Renal pelvis (tissue), 4 donors: ENCODE measurements around the gene CNR2. TPM values are rescaled to one million over a fixed set of nuclear protein-coding genes. Genes with fewer than 3 reads are reported as not detected.
"Not testable (repeated sequence)": the region's sequence is repeated elsewhere in the genome, so short reads cannot be mapped to it uniquely, and the experiment has no call there.

Source experiments
- DNase-seq: peaks from one replicate; pipeline ENCODE4 v3.0.0-alpha.2; 2013
- polyA plus RNA-seq, 3 donors: library from polyadenylated mRNA; unstranded; fragments of 120-200 nt; gene quantifications; one replicate each; pipeline ENCODE4 v1.2.1, GENCODE V29; 2013; ENCODE audit not compliant: insufficient read length in 3 of 3

CNR2 gene
- polyA plus RNA-seq, 3 donors, result 0.12 to 0.17 (median 0.14) TPM

DNA sequence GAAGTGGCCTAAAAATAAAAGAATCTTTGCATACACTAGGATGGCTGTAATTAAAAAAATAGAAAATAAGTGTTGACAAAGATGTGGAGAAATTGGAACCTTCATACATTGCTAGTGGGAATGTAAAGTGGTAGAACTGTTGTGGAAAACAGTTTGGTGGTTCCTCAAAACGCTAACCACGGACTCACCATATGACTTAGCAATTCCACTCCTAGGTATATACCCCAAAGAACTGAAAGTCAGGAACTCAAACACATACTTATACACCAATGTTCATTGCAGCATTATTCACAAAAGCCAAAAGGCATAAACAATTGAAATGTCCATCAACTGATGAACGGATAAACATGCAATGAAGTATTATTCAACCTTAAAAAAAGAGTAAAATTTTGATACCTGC is 77.1 kb downstream of the CNR2 start:
- no peak for DNase-seq

DNA sequence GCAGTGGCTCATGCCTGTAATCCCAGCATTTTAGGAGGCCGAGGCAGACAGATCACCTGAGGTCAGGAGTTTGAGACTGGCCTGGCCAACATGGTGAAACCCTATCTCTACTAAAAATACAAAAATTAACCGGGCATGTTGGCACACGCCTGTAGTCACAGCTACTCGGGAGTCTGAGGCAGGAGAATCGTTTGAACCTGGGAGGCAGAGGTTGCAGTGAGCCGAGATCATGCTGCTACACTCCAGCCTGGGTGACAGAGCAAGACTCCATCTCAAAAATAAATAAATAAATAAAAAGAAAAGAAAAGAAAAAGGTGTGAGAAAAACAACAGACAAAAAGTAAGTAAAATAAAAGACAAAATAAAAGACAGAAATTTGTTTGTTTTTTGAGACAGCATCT is 79.0 kb downstream of the CNR2 start:
- not testable (repeated sequence) for DNase-seq

GRCh38 chr1:23827717-23828116 is 85.4 kb downstream of the CNR2 start:
- DNase-seq, result no peak

DNA sequence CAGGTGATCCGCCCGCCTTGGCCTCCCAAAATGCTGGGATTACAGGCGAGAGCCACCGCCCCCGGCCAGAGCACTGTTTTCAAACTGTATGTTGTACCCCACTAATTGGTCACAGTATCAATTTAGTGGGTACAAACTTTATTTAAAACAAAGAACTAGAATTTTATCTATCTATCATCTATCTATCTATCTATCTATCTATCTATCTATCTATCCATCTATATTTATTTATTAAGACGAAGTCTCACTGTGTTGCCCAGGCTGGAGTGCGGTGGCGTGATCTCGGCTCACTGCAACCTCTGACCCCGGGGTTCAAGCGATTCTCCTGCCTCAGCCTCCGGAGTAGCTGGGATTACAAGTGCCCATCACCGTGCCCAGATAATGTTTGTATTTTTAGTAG is 86.6 kb downstream of the CNR2 start:
- DNase-seq, result not testable (repeated sequence)

DNA sequence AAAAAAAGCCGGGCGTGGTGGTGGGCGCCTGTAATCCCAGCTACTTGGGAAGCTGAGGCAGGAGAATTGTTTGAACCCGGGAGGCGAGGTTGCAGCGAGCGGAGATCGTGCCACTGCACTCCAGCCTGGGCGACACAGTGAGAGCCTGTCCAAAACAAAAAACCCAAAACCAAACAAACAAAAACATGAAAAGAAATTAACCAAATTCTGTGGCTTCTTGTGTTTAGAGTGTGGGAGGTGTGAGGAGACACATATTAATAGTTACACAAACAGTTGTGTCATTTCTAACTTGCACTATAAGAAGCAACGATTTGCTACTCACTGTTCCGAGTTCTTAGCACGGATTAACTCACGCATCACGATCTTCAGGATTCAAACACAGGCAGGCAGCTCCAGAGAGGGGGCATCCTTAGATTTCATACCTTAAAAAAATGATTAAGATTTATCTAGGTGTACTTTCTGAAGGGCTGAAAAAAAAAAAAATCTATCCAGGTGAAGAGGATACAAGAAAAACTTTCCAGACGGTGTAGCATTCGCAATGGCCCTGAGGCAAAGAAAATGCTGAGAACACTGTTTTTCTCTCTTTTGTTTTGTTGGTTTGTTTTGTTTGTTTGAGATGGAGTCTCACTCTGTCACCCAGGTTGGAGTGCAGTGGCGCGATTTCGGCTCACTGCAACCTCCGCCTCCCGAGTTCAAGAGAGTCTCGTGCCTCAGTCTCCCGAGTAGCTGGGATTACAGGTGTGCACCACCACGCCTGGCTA is 87.2 kb downstream of the CNR2 start:
- no peak for DNase-seq

- peak; percentile 94 for DNase-seq
Measured at GRCh38 chr1:23825076-23825761, 87.9 kb downstream of the CNR2 start, which contains the start of gene HMGCL. TSS of gene HMGCL (minus strand) at chr1:23825429. CDS start at chr1:23825415, 14 bp downstream.

DNA sequence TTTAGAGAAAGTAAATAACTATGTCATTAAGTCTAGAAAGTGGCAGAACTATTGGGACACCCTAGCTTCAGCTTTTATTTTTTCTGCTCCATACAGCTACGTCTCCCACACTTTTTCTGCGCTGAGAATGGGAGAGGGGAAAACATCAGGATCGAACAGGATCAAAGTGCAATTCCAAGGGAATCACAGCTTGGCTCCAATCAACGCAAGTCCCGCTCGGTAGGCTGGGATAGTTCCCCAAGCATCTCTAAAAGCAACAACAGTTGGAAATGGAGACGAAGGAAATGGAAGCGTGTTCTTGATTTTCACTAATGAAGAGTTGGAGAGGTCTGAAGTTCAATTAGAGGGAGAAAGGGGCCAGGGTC is 88.5 kb downstream of the CNR2 start:
- DNase-seq, result no peak

DNA sequence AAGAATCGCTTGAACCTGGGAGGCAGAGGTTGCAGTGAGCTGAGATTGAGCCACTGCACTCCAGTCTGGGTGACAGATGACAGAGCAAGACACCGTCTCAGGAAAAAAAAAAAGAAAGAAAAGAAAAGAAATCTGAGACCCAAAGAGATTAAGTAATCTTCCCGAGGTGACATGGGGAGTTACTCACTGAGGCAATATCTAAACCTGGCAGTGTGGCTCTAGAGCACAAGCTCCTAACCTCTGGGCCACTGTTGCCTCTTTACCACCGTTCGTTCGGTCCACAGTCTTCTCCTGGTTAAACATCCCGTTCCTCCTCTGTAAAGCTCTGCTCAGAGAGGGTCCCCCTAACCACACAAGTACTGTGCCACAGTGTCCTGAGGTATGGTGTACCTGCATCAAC is 89.4 kb downstream of the CNR2 start:
- DNase-seq, result no peak

Other genes with a start within 250 kb of the CNR2 start
- 1,000 to 10,000 TPM; 2,047 to 2,741 (median 2,177) TPM for gene RPL11, start 221.6 kb downstream of the CNR2 start, polyA plus RNA-seq
- 10 to 100 TPM; 34.3 to 38.2 (median 36.0) TPM for gene ELOA, start 169.9 kb downstream of the CNR2 start, polyA plus RNA-seq
- gene PITHD1, start 134.9 kb downstream of the CNR2 start, polyA plus RNA-seq, result 10 to 100 TPM; 59.4 to 63.3 (median 60.3) TPM
- 10 to 100 TPM; 72.4 to 87.2 (median 78.9) TPM for gene LYPLA2, start 122.2 kb downstream of the CNR2 start, polyA plus RNA-seq
- gene GALE, start 112.6 kb downstream of the CNR2 start, polyA plus RNA-seq, result 10 to 100 TPM; 38.2 to 44.2 (median 38.9) TPM
- gene HMGCL, start 87.9 kb downstream of the CNR2 start, polyA plus RNA-seq, result 10 to 100 TPM; 74.2 to 86.7 (median 76.9) TPM
- 10 to 100 TPM; 35.3 to 40.4 (median 40.0) TPM for gene FUCA1, start 45.1 kb downstream of the CNR2 start, polyA plus RNA-seq
- gene PNRC2, start 46.5 kb upstream of the CNR2 start, polyA plus RNA-seq, result 100 to 1,000 TPM; 213 to 233 (median 214) TPM
- gene SRSF10, start 67.0 kb upstream of the CNR2 start, polyA plus RNA-seq, result 100 to 1,000 TPM; 180 to 269 (median 237) TPM
- gene MYOM3, start 198.8 kb upstream of the CNR2 start, polyA plus RNA-seq, result 10 to 100 TPM; 17.6 to 37.9 (median 18.0) TPM
- gene IL22RA1, start 229.8 kb upstream of the CNR2 start, polyA plus RNA-seq, result 1 to 10 TPM; 4.6 to 5.4 (median 4.7) TPM